ENCODE data around the gene AGPAT2. TPM values are rescaled to one million over a fixed set of nuclear protein-coding genes. Genes with fewer than 3 reads are reported as not detected.

AGPAT2 gene
- total and polyA plus RNA-seq, 2 of the 4 experiments (the other 2 are of a cell fraction) = 16.1 to 39.5 TPM

DNA sequence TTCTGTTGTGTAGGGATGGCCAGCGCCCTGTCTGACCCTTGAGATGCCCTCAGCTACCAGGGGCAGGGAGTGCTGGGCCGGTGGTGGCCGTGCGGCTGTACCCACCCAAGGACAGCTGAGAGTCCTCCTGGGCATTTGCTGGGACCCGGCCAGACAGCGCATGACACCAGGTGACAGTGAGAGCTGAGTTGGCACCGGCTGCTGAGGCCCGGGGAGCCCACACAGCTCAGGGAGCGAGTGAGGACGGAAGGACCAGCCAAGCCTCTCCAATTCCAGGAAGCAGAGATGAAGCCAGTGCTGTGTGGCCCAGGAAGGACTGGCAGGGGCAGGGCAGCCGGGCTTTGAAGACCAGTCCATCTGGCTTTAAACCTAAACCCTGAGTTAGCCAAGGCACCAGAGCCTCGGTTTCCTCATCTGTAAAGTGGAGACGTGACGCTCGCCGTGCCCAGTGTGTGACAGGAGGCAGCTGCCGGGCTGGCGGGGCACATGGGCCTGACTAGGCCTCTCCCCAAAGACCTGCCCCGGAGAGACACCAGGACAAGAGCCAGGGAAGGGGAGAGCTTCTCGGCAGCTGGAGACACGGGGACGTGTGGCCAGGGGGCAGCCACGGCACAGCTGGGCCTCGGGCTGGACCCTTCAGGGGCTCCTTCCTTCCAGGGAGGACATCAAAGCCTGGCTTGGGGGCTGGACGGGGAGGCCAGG, 3.0 kb upstream of the AGPAT2 start:
- H3K4me3 ChIP-seq (ENCODE audit: insufficient read depth, low read depth, low read length) = no peak overlapping the region
- no peak overlapping the region for H2BK5ac ChIP-seq (ENCODE audit: low read depth, low read length, poor library complexity, severe bottlenecking)
- TF ChIP-seq CHD1 (IDR thresholded peaks at IDR 0.05; ENCODE audit: low read depth, low read length) (no peak), SMC3 (IDR thresholded peaks at IDR 0.05; ENCODE audit: low read depth, low read length) (no peak), RFX5 (IDR thresholded peaks at IDR 0.05; ENCODE audit: low read depth, low read length) (no peak), MAZ (IDR thresholded peaks at IDR 0.05; ENCODE audit: borderline replicate concordance, low read depth, low read length) (no peak), POLR2A (IDR thresholded peaks at IDR 0.05; ENCODE audit: low read depth, low read length) (no peak), BHLHE40 (IDR thresholded peaks at IDR 0.05; ENCODE audit: low read depth, low read length) (no peak), RCOR1 (IDR thresholded peaks at IDR 0.05; ENCODE audit: insufficient replicate concordance, low read length) (no peak), MXI1 (IDR thresholded peaks at IDR 0.05; ENCODE audit: borderline replicate concordance, low read depth, low read length) (no peak), FOS (IDR thresholded peaks at IDR 0.05; ENCODE audit: low read depth, low read length) (no peak), MAFK (IDR thresholded peaks at IDR 0.05; ENCODE audit: low read depth, low read length) (no peak), RAD21 (IDR thresholded peaks at IDR 0.05; ENCODE audit: low read length) (no peak), CEBPB (IDR thresholded peaks at IDR 0.05; ENCODE audit: low read depth, low read length) (no peak), NFE2L2 (IDR thresholded peaks at IDR 0.05; ENCODE audit: low read depth, low read length) (no peak)
- TF ChIP-seq, protein P1, sequence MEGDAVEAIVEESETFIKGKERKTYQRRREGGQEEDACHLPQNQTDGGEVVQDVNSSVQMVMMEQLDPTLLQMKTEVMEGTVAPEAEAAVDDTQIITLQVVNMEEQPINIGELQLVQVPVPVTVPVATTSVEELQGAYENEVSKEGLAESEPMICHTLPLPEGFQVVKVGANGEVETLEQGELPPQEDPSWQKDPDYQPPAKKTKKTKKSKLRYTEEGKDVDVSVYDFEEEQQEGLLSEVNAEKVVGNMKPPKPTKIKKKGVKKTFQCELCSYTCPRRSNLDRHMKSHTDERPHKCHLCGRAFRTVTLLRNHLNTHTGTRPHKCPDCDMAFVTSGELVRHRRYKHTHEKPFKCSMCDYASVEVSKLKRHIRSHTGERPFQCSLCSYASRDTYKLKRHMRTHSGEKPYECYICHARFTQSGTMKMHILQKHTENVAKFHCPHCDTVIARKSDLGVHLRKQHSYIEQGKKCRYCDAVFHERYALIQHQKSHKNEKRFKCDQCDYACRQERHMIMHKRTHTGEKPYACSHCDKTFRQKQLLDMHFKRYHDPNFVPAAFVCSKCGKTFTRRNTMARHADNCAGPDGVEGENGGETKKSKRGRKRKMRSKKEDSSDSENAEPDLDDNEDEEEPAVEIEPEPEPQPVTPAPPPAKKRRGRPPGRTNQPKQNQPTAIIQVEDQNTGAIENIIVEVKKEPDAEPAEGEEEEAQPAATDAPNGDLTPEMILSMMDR (conservative IDR thresholded peaks at IDR 0.05; ENCODE audit: low read depth, low read length) = no peak
- TF ChIP-seq, protein P2, sequence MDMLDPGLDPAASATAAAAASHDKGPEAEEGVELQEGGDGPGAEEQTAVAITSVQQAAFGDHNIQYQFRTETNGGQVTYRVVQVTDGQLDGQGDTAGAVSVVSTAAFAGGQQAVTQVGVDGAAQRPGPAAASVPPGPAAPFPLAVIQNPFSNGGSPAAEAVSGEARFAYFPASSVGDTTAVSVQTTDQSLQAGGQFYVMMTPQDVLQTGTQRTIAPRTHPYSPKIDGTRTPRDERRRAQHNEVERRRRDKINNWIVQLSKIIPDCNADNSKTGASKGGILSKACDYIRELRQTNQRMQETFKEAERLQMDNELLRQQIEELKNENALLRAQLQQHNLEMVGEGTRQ (IDR thresholded peaks at IDR 0.05; ENCODE audit: low read depth, low read length) = no peak
- TF ChIP-seq, protein P3, sequence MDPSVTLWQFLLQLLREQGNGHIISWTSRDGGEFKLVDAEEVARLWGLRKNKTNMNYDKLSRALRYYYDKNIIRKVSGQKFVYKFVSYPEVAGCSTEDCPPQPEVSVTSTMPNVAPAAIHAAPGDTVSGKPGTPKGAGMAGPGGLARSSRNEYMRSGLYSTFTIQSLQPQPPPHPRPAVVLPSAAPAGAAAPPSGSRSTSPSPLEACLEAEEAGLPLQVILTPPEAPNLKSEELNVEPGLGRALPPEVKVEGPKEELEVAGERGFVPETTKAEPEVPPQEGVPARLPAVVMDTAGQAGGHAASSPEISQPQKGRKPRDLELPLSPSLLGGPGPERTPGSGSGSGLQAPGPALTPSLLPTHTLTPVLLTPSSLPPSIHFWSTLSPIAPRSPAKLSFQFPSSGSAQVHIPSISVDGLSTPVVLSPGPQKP (IDR thresholded peaks at IDR 0.05; ENCODE audit: borderline replicate concordance, low read depth, low read length) = no peak
- in situ Hi-C loops (cut with MboI; ENCODE audit: low sequenced_read_pairs) = no loop called here
- no peak overlapping the region for H3K4me2 ChIP-seq (ENCODE audit: low read depth, low read length)
- no peaks in the 10 kb centered on the region for H3K9me3 ChIP-seq (ENCODE audit: control insufficient read depth, insufficient read depth, low read length)
- H3K27me3 ChIP-seq (ENCODE audit: control insufficient read depth, insufficient read depth, low read length) = no peaks in the 10 kb centered on the region; the same call in 1 of the 2 replicates
- no peak overlapping the region for H3K23ac ChIP-seq (ENCODE audit: low read depth, low read length)
- no peak overlapping the region for H4K5ac ChIP-seq (ENCODE audit: low read depth, low read length)
- no peak overlapping the region for H4K8ac ChIP-seq (ENCODE audit: low read depth in 2 of 2, low read length in 2 of 2)
- H4K20me1 ChIP-seq (ENCODE audit: insufficient read depth, low read length) = no peaks in the 10 kb centered on the region
- no peak overlapping the region for H4K91ac ChIP-seq (ENCODE audit: insufficient read depth, low read depth, low read length)
- peaks cover 4% of the 10 kb centered on the region for H3K4me1 ChIP-seq (ENCODE audit: control insufficient read depth, insufficient read depth, low read length)
- H2AK9ac ChIP-seq (replicated peaks; ENCODE audit: low read depth, low read length, poor library complexity) = no peak overlapping the region
- H3K4ac ChIP-seq (ENCODE audit: low read depth, low read length) = no peak overlapping the region
- H3K9me1 ChIP-seq (ENCODE audit: insufficient read depth, low read length) = no peaks in the 10 kb centered on the region
- ChIA-PET POLR2A (ENCODE audit: unreplicated experiment) (no interaction called here), CTCF (no interaction called here)
- no peak overlapping the region for H2BK120ac ChIP-seq (ENCODE audit: low read depth, low read length)
- no peak overlapping the region for H3K18ac ChIP-seq (ENCODE audit: low read depth, low read length)
- intact Hi-C loops (cut with micrococcal nuclease) = no loop called here
- H2AFZ ChIP-seq (replicated peaks; ENCODE audit: low read length, poor library complexity) = no peak overlapping the region
- no peaks in the 10 kb centered on the region for H3K36me3 ChIP-seq (ENCODE audit: control insufficient read depth, insufficient read depth, low read length)
- DNase-seq (no peak), ATAC-seq (ENCODE audit: low read depth) (no peak)
- no peak overlapping the region for H2BK15ac ChIP-seq (ENCODE audit: low read depth, low read length)
- peaks cover 6 to 9% of the 10 kb centered on the region in 2 experiments; a peak in 3 of 4 replicates for H3K79me1 ChIP-seq (ENCODE audit: low read depth in 1 of 2, low read length in 2 of 2)
- H2AK5ac ChIP-seq (ENCODE audit: low read depth, low read length) = no peak overlapping the region
- H3K56ac ChIP-seq (ENCODE audit: extremely low read depth, insufficient read depth, low read length) = no peak overlapping the region
- dilution Hi-C loops (cut with HindIII; ENCODE audit: low sequenced_read_pairs, unreplicated experiment) = no loop called here
- BruUV-seq (replicated peaks) = no TSS peak
- 71% methylated on average over 21 of the region's 25 CpGs; no CpG with 5 or more reads in 1 of the 2 experiments for WGBS, 2 experiments (ENCODE audit: extremely low coverage in 2 of 2, insufficient read length in 1 of 2)
- no peak overlapping the region for H3K14ac ChIP-seq (replicated peaks; ENCODE audit: low read depth, low read length)
- no peak overlapping the region for H2BK20ac ChIP-seq (ENCODE audit: low read depth, low read length)
- H3K9ac ChIP-seq (ENCODE audit: low read depth, low read length) = no peak overlapping the region
- no peak overlapping the region for H3K27ac ChIP-seq (ENCODE audit: insufficient read depth, low read length)

Data from IMR-90 (cell line).